ENCODE data around the gene INPP5K.
A peak's percentile ranks its signal among the peaks of the same experiment; 100 is the strongest.

INPP5K gene

GRCh38 chr17:1464186-1464585 lies 52.2 kb downstream of the INPP5K start:
- H3K4me3 ChIP-seq (ENCODE audit: low read depth, low read length): no peak overlapping the region
- TF ChIP-seq CTCF (IDR thresholded peaks at IDR 0.05; ENCODE audit: borderline replicate concordance, insufficient read depth, low read depth, low read length): no peak

- TF ChIP-seq CTCF (IDR thresholded peaks at IDR 0.05; ENCODE audit: borderline replicate concordance, insufficient read depth, low read depth, low read length): no peak
These were observed 54.0 kb downstream of the INPP5K start for GRCh38 chr17:1462164-1463112.

GRCh38 chr17:1461198-1461944 lies 55.0 kb downstream of the INPP5K start:
- no peak for TF ChIP-seq CTCF (IDR thresholded peaks at IDR 0.05; ENCODE audit: borderline replicate concordance, insufficient read depth, low read depth, low read length)
- no peak overlapping the region for H3K4me3 ChIP-seq (ENCODE audit: low read depth, low read length)

More at GRCh38 chr17:1462164-1463112, 54.0 kb downstream of the INPP5K start:
- no peak overlapping the region for H3K4me3 ChIP-seq (ENCODE audit: low read depth, low read length)

GRCh38 chr17:1460233-1460632 lies 56.2 kb downstream of the INPP5K start:
- H3K4me3 ChIP-seq (ENCODE audit: low read depth, low read length): no peak overlapping the region
- no peak for TF ChIP-seq CTCF (IDR thresholded peaks at IDR 0.05; ENCODE audit: borderline replicate concordance, insufficient read depth, low read depth, low read length)

- H3K4me3 ChIP-seq (ENCODE audit: low read depth, low read length): peak within 1 kb of the TSS; percentile 95
- TF ChIP-seq CTCF (IDR thresholded peaks at IDR 0.05; ENCODE audit: borderline replicate concordance, insufficient read depth, low read depth, low read length): 0 out of 2 replicates have a peak, but pooled peaks have one; percentile 5
These were observed 60.4 kb downstream of the INPP5K start, which contains the start of gene CRK for GRCh38 chr17:1455797-1456599. TSS of gene CRK (minus strand) at chr17:1456232. CDS start at chr17:1456117, 115 bp downstream.

GRCh38 chr17:1455291-1455796 lies 61.1 kb downstream of the INPP5K start:
- TF ChIP-seq CTCF (IDR thresholded peaks at IDR 0.05; ENCODE audit: borderline replicate concordance, insufficient read depth, low read depth, low read length): peak; percentile 73

More at GRCh38 chr17:1455291-1455796, 61.1 kb downstream of the INPP5K start:
- H3K4me3 ChIP-seq (ENCODE audit: low read depth, low read length): peak overlapping the region; percentile 95

Data from GM12875 (cell line).